HCT116 (cell line): ENCODE results near the gene ABLIM1. TPM values are rescaled to one million over a fixed set of nuclear protein-coding genes. Genes with fewer than 3 reads are reported as not detected.

ENCODE experiments used
- ATAC-seq: fragments of 200-7000 bp; cut with Tn5 transposase; 2 replicates; pipeline ENCODE4 v1.9.1; 2020; ENCODE audit warnings: mild to moderate bottlenecking, moderate library complexity
- BruUV-seq: library from RNA; stranded (reverse); fragments of 400-500 nt; replicated peaks from 2 replicates; lab custom pipeline; 2021; lab: Mats Ljungman, UMichigan
- CTCF ChIA-PET: fragments of 300-600 bp; sonication (Branson Sonifier 250); formaldehyde crosslinking; loops from one replicate; lab custom pipeline; 2021; ENCODE audit warnings: antibody characterized with exemption; lab: Charles Lee
- POLR2A ChIA-PET: fragments of 300-600, 350-600 bp; sonication (Branson Sonifier 250); formaldehyde crosslinking; loops from one replicate; lab custom pipeline; 2021; ENCODE audit warnings: antibody characterized with exemption; lab: Charles Lee
- RAD21 ChIA-PET, 2 experiments: fragments of 300-600 bp; sonication (Branson Sonifier 250); formaldehyde crosslinking; loops; one replicate each; lab custom pipeline; 2023; ENCODE audit warnings: low total read pairs in 2 of 2; ENCODE audit not compliant: uncharacterized antibody in 2 of 2, unreplicated experiment in 2 of 2, low non-redundant PET in 1 of 2; lab: Charles Lee
- DNase-seq: peaks from one replicate; pipeline ENCODE4 v3.0.0-alpha.2; 2010; ENCODE audit warnings: low read depth, low spot score
- H2AFZ ChIP-seq: fragments of 200-600 bp; shearing (Covaris generic), sonication (generic); 2 replicates; pipeline ENCODE4 v1.6.1; 2017; ENCODE audit warnings: low read depth, mixed run types, mixed read lengths, antibody characterized with exemption, low read length; ENCODE audit not compliant: poor library complexity, severe bottlenecking
- H3K27ac ChIP-seq: 2 replicates; pipeline ENCODE4 v1.5.1; 2012; ENCODE audit warnings: low read depth, low read length
- H3K27me3 ChIP-seq: fragments of 200-600 bp; sonication (generic); 2 replicates; pipeline ENCODE4 v1.6.1; 2016; ENCODE audit warnings: mixed run types, low read length, mixed read lengths; ENCODE audit not compliant: insufficient read depth
- H3K36me3 ChIP-seq, 2 experiments: fragments of 200-500 bp in 1 of 2; fragments of 200-600 bp in 1 of 2; sonication (Bioruptor generic) in 1 of 2; sonication (generic) in 1 of 2; 2 replicates each; pipeline versions ENCODE4 v1.5.1 to v1.6.1; 2014 to 2016; ENCODE audit warnings: low read length in 2 of 2, inconsistent platforms in 1 of 2, mixed read lengths in 1 of 2, mixed run types in 1 of 2; ENCODE audit not compliant: insufficient read depth in 2 of 2, control insufficient read depth in 1 of 2
- H3K4me1 ChIP-seq, 2 experiments: fragments of 200-600 bp in 1 of 2; sonication (generic) in 1 of 2; 2 replicates each; pipeline versions ENCODE4 v1.5.1 to v1.6.1; 2012 to 2017; ENCODE audit warnings: low read length in 2 of 2, inconsistent platforms in 1 of 2, mild to moderate bottlenecking in 1 of 2, mixed read lengths in 1 of 2, mixed run types in 1 of 2, moderate library complexity in 1 of 2; ENCODE audit not compliant: insufficient read depth in 2 of 2, control insufficient read depth in 1 of 2
- H3K4me2 ChIP-seq: fragments of 200-600 bp; sonication (generic); 2 replicates; pipeline ENCODE4 v1.6.1; 2017; ENCODE audit warnings: mixed run types, low read length, mixed read lengths
- H3K4me3 ChIP-seq, 2 experiments: fragments of 200-600 bp in 1 of 2; sonication (generic) in 1 of 2; replicated peaks in 1 of 2; 2 replicates each; pipeline ENCODE4 v1.5.1; 2011 to 2016; ENCODE audit warnings: low read length in 2 of 2, control low read depth in 1 of 2, low read depth in 1 of 2, mild to moderate bottlenecking in 1 of 2, mixed read lengths in 1 of 2, mixed run types in 1 of 2
- H3K79me2 ChIP-seq: fragments of 200-600 bp; sonication (generic); 2 replicates; pipeline ENCODE4 v1.6.1; 2017; ENCODE audit warnings: mild to moderate bottlenecking, mixed run types, low read length, moderate library complexity, mixed read lengths; ENCODE audit not compliant: insufficient read depth
- H3K9ac ChIP-seq: fragments of 200-600 bp; sonication (generic); 2 replicates; pipeline ENCODE4 v1.6.1; 2016; ENCODE audit warnings: low read length, mixed read lengths
- H3K9me2 ChIP-seq: fragments of 200-600 bp; sonication (generic), shearing (Covaris generic); 2 replicates; pipeline ENCODE4 v1.6.1; 2017; ENCODE audit warnings: mixed run types, mild to moderate bottlenecking, moderate library complexity; ENCODE audit not compliant: insufficient read depth
- H3K9me3 ChIP-seq, 2 experiments: fragments of 200-500 bp in 1 of 2; fragments of 200-600 bp in 1 of 2; sonication (Bioruptor generic) in 1 of 2; sonication (generic) in 1 of 2; 2 replicates each; pipeline ENCODE4 v1.6.1; 2014 to 2017; ENCODE audit warnings: low read length in 2 of 2, mixed read lengths in 2 of 2, inconsistent platforms in 1 of 2, low read depth in 1 of 2, mild to moderate bottlenecking in 1 of 2, mixed run types in 1 of 2, moderate library complexity in 1 of 2; ENCODE audit not compliant: control insufficient read depth in 1 of 2, insufficient read depth in 1 of 2
- H4K20me1 ChIP-seq: fragments of 200-600 bp; sonication (generic), shearing (Covaris generic); 2 replicates; pipeline ENCODE4 v1.6.1; 2017; ENCODE audit warnings: mixed run types, mild to moderate bottlenecking, moderate library complexity; ENCODE audit not compliant: insufficient read depth
- CBX3 ChIP-seq: IDR thresholded peaks from 2 replicates; pipeline ENCODE4 v1.6.1; 2012; ENCODE audit warnings: low read depth
- CEBPB ChIP-seq: IDR thresholded peaks from 2 replicates; pipeline ENCODE4 v1.6.1; 2012; ENCODE audit warnings: low read depth
- ELF1 ChIP-seq: IDR thresholded peaks from 2 replicates; pipeline ENCODE4 v1.6.1; 2012; ENCODE audit warnings: low read depth, borderline replicate concordance
- EZH2 ChIP-seq: fragments of 200-600 bp; sonication (generic); IDR thresholded peaks from 2 replicates; pipeline ENCODE4 v1.6.1; 2017; ENCODE audit warnings: antibody characterized with exemption, mixed run types
- EZH2phosphoT487 ChIP-seq: fragments of 200-600 bp; IDR thresholded peaks from 2 replicates; pipeline ENCODE4 v1.6.1; 2018; ENCODE audit warnings: antibody characterized with exemption, borderline replicate concordance
- FOSL1 ChIP-seq: IDR thresholded peaks from 2 replicates; pipeline ENCODE4 v1.6.1; 2012; ENCODE audit warnings: low read depth
- POLR2A ChIP-seq: IDR thresholded peaks from 2 replicates; pipeline ENCODE4 v1.7.0; 2011; ENCODE audit warnings: borderline replicate concordance; ENCODE audit not compliant: insufficient read depth, insufficient read length; ENCODE audit errors: extremely low read depth
- POLR2AphosphoS5 ChIP-seq: IDR thresholded peaks from 2 replicates; pipeline ENCODE4 v1.6.1; 2011; ENCODE audit warnings: mild to moderate bottlenecking, low read depth, low read length, moderate library complexity
- SIN3A ChIP-seq: IDR thresholded peaks from 2 replicates; pipeline ENCODE4 v1.6.1; 2012; ENCODE audit warnings: low read depth
- SP1 ChIP-seq: IDR thresholded peaks from 2 replicates; pipeline ENCODE4 v1.6.1; 2012; ENCODE audit warnings: low read depth
- SRF ChIP-seq: IDR thresholded peaks from 2 replicates; pipeline ENCODE4 v1.6.1; 2012; ENCODE audit warnings: low read depth
- TCF7L2 ChIP-seq: IDR thresholded peaks from 2 replicates; pipeline ENCODE4 v1.7.0; 2011; ENCODE audit warnings: borderline replicate concordance, inconsistent platforms; ENCODE audit not compliant: insufficient read depth, insufficient read length; ENCODE audit errors: extremely low read depth
- ZNF274 ChIP-seq: fragments of 200-500 bp; sonication (Bioruptor generic); IDR thresholded peaks from 2 replicates; pipeline ENCODE4 v1.6.1; 2014; ENCODE audit warnings: mild to moderate bottlenecking, low read depth, low read length, inconsistent platforms
- intact Hi-C: fragments of 100-400 bp; cut with micrococcal nuclease; formaldehyde crosslinking; loops from 2 replicates; pipeline ENCODE4 v1.10.0; 2022
- total RNA-seq: library from RNA; stranded (reverse); gene quantifications from one replicate; pipeline ENCODE4 v1.2.1, GENCODE V29; 2021; ENCODE audit not compliant: unreplicated experiment
- TF ChIP-seq, protein P1 (sequence below): IDR thresholded peaks from 2 replicates; pipeline ENCODE4 v1.6.1; 2012
- TF ChIP-seq, protein P2 (sequence below): IDR thresholded peaks from 2 replicates; pipeline ENCODE4 v1.6.1; 2012; ENCODE audit warnings: low read depth
- TF ChIP-seq, protein P3 (sequence below): IDR thresholded peaks from 2 replicates; pipeline ENCODE4 v1.6.1; 2011; ENCODE audit warnings: mild to moderate bottlenecking, low read length, moderate library complexity; ENCODE audit not compliant: insufficient replicate concordance; ENCODE audit errors: extremely low read depth
- TF ChIP-seq, protein P4 (sequence below), 3 experiments: fragments of 200-600 bp in 1 of 3; sonication (generic) in 1 of 3; IDR thresholded peaks in 2 of 3; conservative IDR thresholded peaks in 1 of 3; 2 replicates each; pipeline ENCODE4 v1.5.1; 2012 to 2017; ENCODE audit warnings: low read depth in 2 of 3, low read length in 2 of 3, antibody characterized with exemption in 1 of 3, borderline replicate concordance in 1 of 3, control low read depth in 1 of 3, mild to moderate bottlenecking in 1 of 3, mixed read lengths in 1 of 3, mixed run types in 1 of 3, moderate library complexity in 1 of 3; ENCODE audit not compliant: insufficient read depth in 1 of 3

The ABLIM1 gene
- total RNA-seq, 1 experiment from 2014 or later: 96.2 TPM

DNA sequence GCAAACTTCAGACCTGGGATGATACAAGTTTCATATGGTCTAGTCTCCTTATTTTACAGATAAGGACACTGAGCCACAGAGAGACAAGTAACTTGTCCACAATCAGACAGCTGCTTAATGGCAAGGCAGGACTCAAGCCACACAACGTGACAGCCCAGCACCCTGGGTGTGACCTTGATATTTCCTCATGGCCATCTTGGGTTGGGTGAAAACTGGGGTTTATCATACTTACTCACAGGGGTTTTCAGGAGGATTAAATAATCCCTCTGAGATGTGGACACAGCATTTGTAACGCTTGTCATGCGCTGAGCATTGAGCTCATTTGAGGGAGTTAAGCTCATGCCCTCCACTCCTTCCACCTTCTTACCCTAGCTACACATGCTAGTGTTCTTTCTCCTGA lies 58.0 kb downstream of the ABLIM1 start:
- BruUV-seq: no TSS peak
- no peak for DNase-seq
- H3K27me3 ChIP-seq: no peaks in the 10 kb centered on the region
- ChIA-PET CTCF (interaction anchor here (0.6 kb wide), 1 partner anchor 116 kb away, joined by 3 read pairs; no protein-coding TSS in a partner anchor), RAD21 (no interaction called here), POLR2A (no interaction called here)
- no peaks in the 10 kb centered on the region for H3K9me2 ChIP-seq
- no peaks in the 10 kb centered on the region for H3K79me2 ChIP-seq
- no peak overlapping the region for H3K27ac ChIP-seq
- no peaks in the 10 kb centered on the region for H3K36me3 ChIP-seq
- TF ChIP-seq POLR2A (no peak), SRF (no peak), EZH2phosphoT487 (no peak), SP1 (no peak; the same call in 1 of the 2 replicates), TCF7L2 (no peak), FOSL1 (no peak), CEBPB (no peak), ELF1 (no peak), ZNF274 (no peak), POLR2AphosphoS5 (no peak), CBX3 (no peak), EZH2 (no peak), SIN3A (no peak)
- TF ChIP-seq, protein P1, sequence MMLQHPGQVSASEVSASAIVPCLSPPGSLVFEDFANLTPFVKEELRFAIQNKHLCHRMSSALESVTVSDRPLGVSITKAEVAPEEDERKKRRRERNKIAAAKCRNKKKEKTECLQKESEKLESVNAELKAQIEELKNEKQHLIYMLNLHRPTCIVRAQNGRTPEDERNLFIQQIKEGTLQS: no peak
- TF ChIP-seq, protein P2, sequence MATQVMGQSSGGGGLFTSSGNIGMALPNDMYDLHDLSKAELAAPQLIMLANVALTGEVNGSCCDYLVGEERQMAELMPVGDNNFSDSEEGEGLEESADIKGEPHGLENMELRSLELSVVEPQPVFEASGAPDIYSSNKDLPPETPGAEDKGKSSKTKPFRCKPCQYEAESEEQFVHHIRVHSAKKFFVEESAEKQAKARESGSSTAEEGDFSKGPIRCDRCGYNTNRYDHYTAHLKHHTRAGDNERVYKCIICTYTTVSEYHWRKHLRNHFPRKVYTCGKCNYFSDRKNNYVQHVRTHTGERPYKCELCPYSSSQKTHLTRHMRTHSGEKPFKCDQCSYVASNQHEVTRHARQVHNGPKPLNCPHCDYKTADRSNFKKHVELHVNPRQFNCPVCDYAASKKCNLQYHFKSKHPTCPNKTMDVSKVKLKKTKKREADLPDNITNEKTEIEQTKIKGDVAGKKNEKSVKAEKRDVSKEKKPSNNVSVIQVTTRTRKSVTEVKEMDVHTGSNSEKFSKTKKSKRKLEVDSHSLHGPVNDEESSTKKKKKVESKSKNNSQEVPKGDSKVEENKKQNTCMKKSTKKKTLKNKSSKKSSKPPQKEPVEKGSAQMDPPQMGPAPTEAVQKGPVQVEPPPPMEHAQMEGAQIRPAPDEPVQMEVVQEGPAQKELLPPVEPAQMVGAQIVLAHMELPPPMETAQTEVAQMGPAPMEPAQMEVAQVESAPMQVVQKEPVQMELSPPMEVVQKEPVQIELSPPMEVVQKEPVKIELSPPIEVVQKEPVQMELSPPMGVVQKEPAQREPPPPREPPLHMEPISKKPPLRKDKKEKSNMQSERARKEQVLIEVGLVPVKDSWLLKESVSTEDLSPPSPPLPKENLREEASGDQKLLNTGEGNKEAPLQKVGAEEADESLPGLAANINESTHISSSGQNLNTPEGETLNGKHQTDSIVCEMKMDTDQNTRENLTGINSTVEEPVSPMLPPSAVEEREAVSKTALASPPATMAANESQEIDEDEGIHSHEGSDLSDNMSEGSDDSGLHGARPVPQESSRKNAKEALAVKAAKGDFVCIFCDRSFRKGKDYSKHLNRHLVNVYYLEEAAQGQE: no peak
- TF ChIP-seq, protein P3, sequence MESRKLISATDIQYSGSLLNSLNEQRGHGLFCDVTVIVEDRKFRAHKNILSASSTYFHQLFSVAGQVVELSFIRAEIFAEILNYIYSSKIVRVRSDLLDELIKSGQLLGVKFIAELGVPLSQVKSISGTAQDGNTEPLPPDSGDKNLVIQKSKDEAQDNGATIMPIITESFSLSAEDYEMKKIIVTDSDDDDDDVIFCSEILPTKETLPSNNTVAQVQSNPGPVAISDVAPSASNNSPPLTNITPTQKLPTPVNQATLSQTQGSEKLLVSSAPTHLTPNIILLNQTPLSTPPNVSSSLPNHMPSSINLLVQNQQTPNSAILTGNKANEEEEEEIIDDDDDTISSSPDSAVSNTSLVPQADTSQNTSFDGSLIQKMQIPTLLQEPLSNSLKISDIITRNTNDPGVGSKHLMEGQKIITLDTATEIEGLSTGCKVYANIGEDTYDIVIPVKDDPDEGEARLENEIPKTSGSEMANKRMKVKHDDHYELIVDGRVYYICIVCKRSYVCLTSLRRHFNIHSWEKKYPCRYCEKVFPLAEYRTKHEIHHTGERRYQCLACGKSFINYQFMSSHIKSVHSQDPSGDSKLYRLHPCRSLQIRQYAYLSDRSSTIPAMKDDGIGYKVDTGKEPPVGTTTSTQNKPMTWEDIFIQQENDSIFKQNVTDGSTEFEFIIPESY: no peak
- TF ChIP-seq, protein P4, sequence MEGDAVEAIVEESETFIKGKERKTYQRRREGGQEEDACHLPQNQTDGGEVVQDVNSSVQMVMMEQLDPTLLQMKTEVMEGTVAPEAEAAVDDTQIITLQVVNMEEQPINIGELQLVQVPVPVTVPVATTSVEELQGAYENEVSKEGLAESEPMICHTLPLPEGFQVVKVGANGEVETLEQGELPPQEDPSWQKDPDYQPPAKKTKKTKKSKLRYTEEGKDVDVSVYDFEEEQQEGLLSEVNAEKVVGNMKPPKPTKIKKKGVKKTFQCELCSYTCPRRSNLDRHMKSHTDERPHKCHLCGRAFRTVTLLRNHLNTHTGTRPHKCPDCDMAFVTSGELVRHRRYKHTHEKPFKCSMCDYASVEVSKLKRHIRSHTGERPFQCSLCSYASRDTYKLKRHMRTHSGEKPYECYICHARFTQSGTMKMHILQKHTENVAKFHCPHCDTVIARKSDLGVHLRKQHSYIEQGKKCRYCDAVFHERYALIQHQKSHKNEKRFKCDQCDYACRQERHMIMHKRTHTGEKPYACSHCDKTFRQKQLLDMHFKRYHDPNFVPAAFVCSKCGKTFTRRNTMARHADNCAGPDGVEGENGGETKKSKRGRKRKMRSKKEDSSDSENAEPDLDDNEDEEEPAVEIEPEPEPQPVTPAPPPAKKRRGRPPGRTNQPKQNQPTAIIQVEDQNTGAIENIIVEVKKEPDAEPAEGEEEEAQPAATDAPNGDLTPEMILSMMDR (IDR thresholded peaks at IDR 0.05 in 2 of 3, conservative IDR thresholded peaks at IDR 0.05 in 1 of 3; ENCODE audit: borderline replicate concordance in 1 of 3, insufficient read depth in 1 of 3, low read depth in 2 of 3, low read length in 2 of 3): no peak
- no peak overlapping the region for H3K4me2 ChIP-seq
- no peak overlapping the region for H3K9ac ChIP-seq
- H3K9me3 ChIP-seq: no peaks in the 10 kb centered on the region
- no peak overlapping the region for H2AFZ ChIP-seq
- H3K4me3 ChIP-seq: no peak overlapping the region
- peaks cover 0 to under 1% of the 10 kb centered on the region in 2 experiments; a peak in 1 of 4 replicates for H3K4me1 ChIP-seq
- no peak for ATAC-seq
- H4K20me1 ChIP-seq: no peaks in the 10 kb centered on the region
- intact Hi-C loops: no loop called here
